Measurements from ENCODE around the gene HECW1.

DNA sequence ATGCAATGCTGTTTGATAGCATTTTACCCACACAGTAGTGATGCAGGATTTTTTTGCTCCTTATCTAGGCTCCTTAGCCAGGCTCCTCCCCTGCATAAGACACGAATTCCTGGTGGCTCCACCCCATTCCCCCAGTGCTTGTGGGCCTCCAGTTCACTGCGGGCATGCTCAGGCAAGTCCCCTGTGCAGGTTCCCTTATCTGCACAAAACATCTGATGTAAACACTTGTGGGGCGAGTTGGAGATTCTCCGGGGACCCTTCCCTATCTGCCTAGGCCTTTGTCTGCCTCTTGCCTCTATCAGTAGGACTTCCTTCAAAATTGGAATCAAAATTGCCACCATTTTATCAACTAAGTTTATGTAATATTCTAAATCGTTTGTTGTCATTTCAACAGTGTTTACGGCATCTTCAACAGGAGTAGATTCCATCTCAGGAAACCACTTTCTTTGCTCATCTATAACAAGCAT lies 465.1 kb downstream of the HECW1 start:
- TF ChIP-seq, protein P1, sequence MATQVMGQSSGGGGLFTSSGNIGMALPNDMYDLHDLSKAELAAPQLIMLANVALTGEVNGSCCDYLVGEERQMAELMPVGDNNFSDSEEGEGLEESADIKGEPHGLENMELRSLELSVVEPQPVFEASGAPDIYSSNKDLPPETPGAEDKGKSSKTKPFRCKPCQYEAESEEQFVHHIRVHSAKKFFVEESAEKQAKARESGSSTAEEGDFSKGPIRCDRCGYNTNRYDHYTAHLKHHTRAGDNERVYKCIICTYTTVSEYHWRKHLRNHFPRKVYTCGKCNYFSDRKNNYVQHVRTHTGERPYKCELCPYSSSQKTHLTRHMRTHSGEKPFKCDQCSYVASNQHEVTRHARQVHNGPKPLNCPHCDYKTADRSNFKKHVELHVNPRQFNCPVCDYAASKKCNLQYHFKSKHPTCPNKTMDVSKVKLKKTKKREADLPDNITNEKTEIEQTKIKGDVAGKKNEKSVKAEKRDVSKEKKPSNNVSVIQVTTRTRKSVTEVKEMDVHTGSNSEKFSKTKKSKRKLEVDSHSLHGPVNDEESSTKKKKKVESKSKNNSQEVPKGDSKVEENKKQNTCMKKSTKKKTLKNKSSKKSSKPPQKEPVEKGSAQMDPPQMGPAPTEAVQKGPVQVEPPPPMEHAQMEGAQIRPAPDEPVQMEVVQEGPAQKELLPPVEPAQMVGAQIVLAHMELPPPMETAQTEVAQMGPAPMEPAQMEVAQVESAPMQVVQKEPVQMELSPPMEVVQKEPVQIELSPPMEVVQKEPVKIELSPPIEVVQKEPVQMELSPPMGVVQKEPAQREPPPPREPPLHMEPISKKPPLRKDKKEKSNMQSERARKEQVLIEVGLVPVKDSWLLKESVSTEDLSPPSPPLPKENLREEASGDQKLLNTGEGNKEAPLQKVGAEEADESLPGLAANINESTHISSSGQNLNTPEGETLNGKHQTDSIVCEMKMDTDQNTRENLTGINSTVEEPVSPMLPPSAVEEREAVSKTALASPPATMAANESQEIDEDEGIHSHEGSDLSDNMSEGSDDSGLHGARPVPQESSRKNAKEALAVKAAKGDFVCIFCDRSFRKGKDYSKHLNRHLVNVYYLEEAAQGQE (IDR thresholded peaks at IDR 0.05; ENCODE audit: insufficient read depth in 1 of 2, low read depth in 2 of 2, low read length in 1 of 2) = no peak
- TF ChIP-seq, protein P2, sequence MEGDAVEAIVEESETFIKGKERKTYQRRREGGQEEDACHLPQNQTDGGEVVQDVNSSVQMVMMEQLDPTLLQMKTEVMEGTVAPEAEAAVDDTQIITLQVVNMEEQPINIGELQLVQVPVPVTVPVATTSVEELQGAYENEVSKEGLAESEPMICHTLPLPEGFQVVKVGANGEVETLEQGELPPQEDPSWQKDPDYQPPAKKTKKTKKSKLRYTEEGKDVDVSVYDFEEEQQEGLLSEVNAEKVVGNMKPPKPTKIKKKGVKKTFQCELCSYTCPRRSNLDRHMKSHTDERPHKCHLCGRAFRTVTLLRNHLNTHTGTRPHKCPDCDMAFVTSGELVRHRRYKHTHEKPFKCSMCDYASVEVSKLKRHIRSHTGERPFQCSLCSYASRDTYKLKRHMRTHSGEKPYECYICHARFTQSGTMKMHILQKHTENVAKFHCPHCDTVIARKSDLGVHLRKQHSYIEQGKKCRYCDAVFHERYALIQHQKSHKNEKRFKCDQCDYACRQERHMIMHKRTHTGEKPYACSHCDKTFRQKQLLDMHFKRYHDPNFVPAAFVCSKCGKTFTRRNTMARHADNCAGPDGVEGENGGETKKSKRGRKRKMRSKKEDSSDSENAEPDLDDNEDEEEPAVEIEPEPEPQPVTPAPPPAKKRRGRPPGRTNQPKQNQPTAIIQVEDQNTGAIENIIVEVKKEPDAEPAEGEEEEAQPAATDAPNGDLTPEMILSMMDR (IDR thresholded peaks at IDR 0.05) = no peak
- no peak for TF ChIP-seq POLR2AphosphoS5 (IDR thresholded peaks at IDR 0.05; ENCODE audit: low read depth, low read length)
- no peak for TF ChIP-seq TCF7L2 (IDR thresholded peaks at IDR 0.05; ENCODE audit: low read depth, low read length)
